ENCODE measurements around the gene EHMT2.
"Not testable (repeated sequence)": the region's sequence is repeated elsewhere in the genome, so short reads cannot be mapped to it uniquely, and the experiment has no call there.

The EHMT2 gene

GRCh38 chr6:31897612-31898382, at the start of gene EHMT2:
TSS of gene EHMT2 (minus strand) at chr6:31897698. CDS start at chr6:31897677, 21 bp downstream.
- DNase-seq, result peak; percentile 89

DNA sequence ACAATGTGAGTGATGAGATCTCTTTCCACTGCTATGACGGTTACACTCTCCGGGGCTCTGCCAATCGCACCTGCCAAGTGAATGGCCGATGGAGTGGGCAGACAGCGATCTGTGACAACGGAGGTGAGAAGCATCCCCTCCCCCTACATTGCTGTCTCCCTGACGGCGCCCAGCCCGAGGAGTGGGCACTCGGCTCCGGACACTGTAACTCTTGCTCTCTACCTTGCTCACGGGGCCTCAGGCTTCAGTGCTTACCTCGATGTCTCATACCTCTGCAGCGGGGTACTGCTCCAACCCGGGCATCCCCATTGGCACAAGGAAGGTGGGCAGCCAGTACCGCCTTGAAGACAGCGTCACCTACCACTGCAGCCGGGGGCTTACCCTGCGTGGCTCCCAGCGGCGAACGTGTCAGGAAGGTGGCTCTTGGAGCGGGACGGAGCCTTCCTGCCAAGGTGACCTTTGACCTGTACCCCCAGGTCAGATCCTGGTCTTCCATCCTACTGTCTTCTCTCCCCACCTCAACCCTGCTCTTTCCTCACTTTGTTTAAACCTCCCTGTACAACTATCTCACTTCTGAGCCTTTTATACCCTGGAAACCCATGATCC, 49.7 kb upstream of the EHMT2 start:
- DNase-seq, result no peak

GRCh38 chr6:31946370-31946885, 48.9 kb upstream of the EHMT2 start:
- DNase-seq, result no peak

GRCh38 chr6:31945507-31946369, 48.2 kb upstream of the EHMT2 start, which contains the start of gene CFB:
TSS of gene CFB (plus strand) at chr6:31946095. CDS start at chr6:31946222, 127 bp downstream.
- DNase-seq, result no peak

- no peak for DNase-seq
Observed at GRCh38 chr6:31945154-31945506, 47.6 kb upstream of the EHMT2 start.

GRCh38 chr6:31943742-31944141, 46.2 kb upstream of the EHMT2 start:
- no peak for DNase-seq

DNA sequence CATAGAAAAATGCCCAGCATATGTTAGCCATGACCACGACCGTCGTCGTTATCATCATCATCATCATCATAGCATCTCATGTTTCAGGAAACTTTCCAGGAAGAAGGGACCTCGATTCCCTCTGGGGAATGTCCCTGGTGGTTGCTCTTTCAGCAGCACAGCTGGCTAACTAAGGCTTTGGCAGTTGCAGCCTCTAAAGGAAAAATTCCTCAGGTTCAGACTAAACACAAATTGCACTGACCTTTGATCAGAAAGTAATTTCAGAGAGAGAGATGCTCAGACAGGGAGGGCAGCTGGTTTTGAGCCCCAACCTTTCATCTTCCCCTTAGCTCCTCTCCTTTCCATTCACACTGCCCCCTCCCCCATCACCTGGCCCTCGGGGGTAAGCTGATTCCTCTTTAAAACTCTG, 42.8 kb upstream of the EHMT2 start:
- no peak for DNase-seq

- no peak for DNase-seq
Observed at GRCh38 chr6:31935823-31936222, 38.3 kb upstream of the EHMT2 start.

GRCh38 chr6:31935021-31935420, 37.5 kb upstream of the EHMT2 start:
- DNase-seq, result no peak

DNA sequence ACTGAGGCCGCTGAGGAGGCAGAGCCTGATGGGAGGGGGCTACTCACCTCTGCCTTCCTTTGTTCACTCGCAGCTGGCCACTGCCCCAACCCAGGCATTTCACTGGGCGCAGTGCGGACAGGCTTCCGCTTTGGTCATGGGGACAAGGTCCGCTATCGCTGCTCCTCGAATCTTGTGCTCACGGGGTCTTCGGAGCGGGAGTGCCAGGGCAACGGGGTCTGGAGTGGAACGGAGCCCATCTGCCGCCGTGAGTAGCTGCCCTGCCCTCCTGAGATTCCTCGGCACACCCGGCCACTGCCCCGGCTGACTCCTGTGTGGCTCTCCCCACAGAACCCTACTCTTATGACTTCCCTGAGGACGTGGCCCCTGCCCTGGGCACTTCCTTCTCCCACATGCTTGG, 36.0 kb upstream of the EHMT2 start:
- DNase-seq, result no peak

GRCh38 chr6:31932137-31932536, 34.6 kb upstream of the EHMT2 start:
- not testable (repeated sequence) for DNase-seq

GRCh38 chr6:31930962-31931361, 33.5 kb upstream of the EHMT2 start:
- DNase-seq, result no peak

- no peak for DNase-seq
Observed at GRCh38 chr6:31928672-31928939, 31.1 kb upstream of the EHMT2 start.

GRCh38 chr6:31927863-31928671, 30.6 kb upstream of the EHMT2 start:
- no peak for DNase-seq

DNA sequence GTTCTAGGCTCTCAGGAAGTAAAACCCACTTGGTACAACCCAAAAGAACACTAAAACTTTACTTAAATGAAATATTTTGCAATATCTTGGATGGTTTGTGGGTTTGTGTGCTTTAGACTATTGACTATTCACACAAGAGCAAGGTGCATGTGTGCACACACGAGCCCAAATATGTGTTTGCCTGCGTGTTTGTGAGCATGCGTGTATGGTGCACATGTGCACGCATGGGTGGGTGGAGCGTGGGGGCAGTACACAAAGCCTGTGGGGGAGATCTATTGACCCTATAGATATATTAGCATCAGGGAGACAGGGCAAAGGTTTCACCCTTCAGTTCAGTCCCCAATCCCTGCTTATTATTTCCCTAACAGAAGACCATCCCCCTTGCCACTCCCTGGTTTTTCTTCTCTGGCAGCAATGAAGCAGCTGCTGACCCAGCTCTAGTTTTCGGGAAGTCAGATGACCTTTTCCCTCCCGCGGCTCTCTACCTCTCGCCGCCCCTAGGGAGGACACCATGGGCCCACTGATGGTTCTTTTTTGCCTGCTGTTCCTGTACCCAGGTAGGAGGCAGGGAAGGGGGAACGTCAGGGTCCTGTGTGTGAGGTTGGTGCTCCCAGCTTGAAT, 29.9 kb upstream of the EHMT2 start, which contains the start of gene C2:
Gene C2, plus strand, starts transcription at position 476 of the 621 bp plus-strand sequence. Its CDS starts 36 bp downstream, at position 512.
- no peak for DNase-seq

GRCh38 chr6:31922942-31923341, 25.4 kb upstream of the EHMT2 start:
- DNase-seq, result peak; percentile 44

GRCh38 chr6:31920811-31921210, 23.3 kb upstream of the EHMT2 start:
- DNase-seq, result no peak

DNA sequence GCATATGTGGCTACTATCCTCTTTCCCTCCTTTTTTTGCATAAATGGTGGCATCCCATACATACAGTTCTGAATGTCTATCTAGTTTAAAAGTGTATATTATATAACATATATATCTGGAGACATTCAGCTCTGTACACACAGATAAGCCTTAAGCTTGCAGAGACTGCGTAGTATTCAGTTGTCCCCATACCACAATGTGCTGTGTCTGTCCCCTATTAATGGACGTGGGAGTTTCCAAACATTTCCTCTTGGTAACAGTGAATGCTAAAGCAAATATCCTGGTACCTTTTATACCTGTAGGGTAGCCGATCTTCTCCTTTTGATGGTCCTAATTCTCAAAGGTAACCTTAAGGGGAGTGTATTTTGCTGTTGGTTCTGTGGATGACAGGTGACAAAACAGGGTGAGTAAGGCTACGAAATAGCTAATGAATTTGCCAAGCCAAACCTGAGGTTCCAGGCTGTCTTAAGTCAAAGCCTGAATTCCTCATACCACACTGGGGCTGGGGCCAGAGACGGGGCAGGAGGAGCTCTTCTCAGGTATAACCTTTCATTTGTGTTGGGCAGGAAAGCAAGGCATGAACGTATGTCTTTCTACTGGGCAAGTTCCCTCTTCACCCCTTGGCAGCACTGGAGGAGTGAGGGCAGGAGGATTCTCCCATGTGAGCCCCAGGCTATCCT, 22.3 kb upstream of the EHMT2 start:
- no peak for DNase-seq

DNA sequence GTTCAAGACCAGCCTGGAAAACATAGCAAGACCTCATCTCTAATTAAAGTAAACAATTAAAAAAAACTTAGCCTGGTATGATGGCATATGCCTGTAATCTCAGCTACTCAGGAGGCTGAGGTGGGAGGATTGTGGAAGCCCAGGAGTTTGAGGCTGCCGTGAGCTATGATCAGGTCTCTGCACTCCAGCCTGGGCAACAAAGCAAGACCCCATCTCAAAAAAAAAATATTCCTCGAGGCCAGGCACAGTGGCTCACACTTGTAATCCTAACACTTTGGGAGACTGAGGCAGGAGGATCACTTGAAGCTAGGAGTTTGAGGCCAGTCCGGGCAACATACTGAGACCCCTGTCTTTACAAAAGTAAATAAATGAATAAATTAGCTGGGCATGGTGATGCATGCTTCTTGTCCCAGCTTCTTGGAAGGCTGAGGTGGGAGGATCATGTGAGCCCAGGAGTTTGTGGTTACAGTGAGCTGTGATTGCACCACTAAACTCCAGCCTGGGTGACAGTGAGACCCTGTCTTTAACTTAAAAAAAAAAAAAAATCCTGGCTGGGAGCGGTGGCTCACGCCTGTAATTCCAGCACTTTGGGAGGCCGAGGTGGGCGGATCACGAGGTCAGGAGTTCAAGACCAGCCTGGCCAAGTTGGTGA, 20.7 kb upstream of the EHMT2 start:
- DNase-seq, result no peak

- no peak for DNase-seq
Observed at GRCh38 chr6:31915756-31916155, 18.3 kb upstream of the EHMT2 start.

GRCh38 chr6:31915351-31915750, 17.9 kb upstream of the EHMT2 start:
- no peak for DNase-seq
